H9 (cell line): Measurements from ENCODE around the gene ATXN7L3. TPM values are rescaled to one million over a fixed set of nuclear protein-coding genes. Genes with fewer than 3 reads are reported as not detected.

ENCODE experiments used
- DNase-seq: peaks from one replicate; pipeline ENCODE4 v3.0.0-alpha.2; 2017
- H2AFZ ChIP-seq: one replicate; pipeline ENCODE4 v1.6.1; 2013; ENCODE audit warnings: mild to moderate bottlenecking, low read length, control low read depth, moderate library complexity
- H2AK5ac ChIP-seq: 2 replicates; pipeline ENCODE4 v1.6.1; 2013; ENCODE audit warnings: low read length, control low read depth, mixed read lengths; ENCODE audit not compliant: insufficient read length
- H2BK120ac ChIP-seq: one replicate; pipeline ENCODE4 v1.6.1; 2013; ENCODE audit warnings: low read depth, mild to moderate bottlenecking, low read length, control low read depth, inconsistent platforms; ENCODE audit not compliant: poor library complexity, severe bottlenecking
- H2BK12ac ChIP-seq: 2 replicates; pipeline ENCODE4 v1.6.1; 2013; ENCODE audit warnings: low read length, control low read depth, mixed read lengths, low read depth; ENCODE audit not compliant: insufficient read length
- H2BK15ac ChIP-seq: 2 replicates; pipeline ENCODE4 v1.6.1; 2013; ENCODE audit warnings: low read depth, low read length, control low read depth
- H2BK20ac ChIP-seq: one replicate; pipeline ENCODE4 v1.6.1; 2013; ENCODE audit warnings: low read depth, mild to moderate bottlenecking, low read length, control low read depth, inconsistent platforms; ENCODE audit not compliant: poor library complexity, severe bottlenecking
- H2BK5ac ChIP-seq: 2 replicates; pipeline ENCODE4 v1.6.1; 2013; ENCODE audit warnings: low read length, control low read depth, mixed read lengths; ENCODE audit not compliant: insufficient read length
- H3K14ac ChIP-seq: 2 replicates; pipeline ENCODE4 v1.6.1; 2013; ENCODE audit warnings: low read length, control low read depth; ENCODE audit not compliant: insufficient read depth
- H3K18ac ChIP-seq: 2 replicates; pipeline ENCODE4 v1.6.1; 2013; ENCODE audit warnings: low read depth, mild to moderate bottlenecking, mixed read lengths, low read length, control low read depth; ENCODE audit not compliant: insufficient read length
- H3K23ac ChIP-seq: 2 replicates; pipeline ENCODE4 v1.6.1; 2013; ENCODE audit warnings: low read length, control low read depth, mixed read lengths, low read depth; ENCODE audit not compliant: insufficient read length
- H3K23me2 ChIP-seq: 2 replicates; pipeline ENCODE4 v1.6.1; 2013; ENCODE audit warnings: low read depth, mild to moderate bottlenecking, mixed read lengths, low read length, control low read depth; ENCODE audit not compliant: insufficient read length, poor library complexity, severe bottlenecking
- H3K27ac ChIP-seq: 2 replicates; pipeline ENCODE4 v1.5.1; 2013; ENCODE audit warnings: low read length, control low read depth, mixed read lengths, low read depth; ENCODE audit not compliant: insufficient read length
- H3K27me3 ChIP-seq: 2 replicates; pipeline ENCODE4 v1.6.1; 2013; ENCODE audit warnings: low read length, control low read depth, inconsistent platforms; ENCODE audit not compliant: insufficient read depth
- H3K4ac ChIP-seq: 2 replicates; pipeline ENCODE4 v1.6.1; 2013; ENCODE audit warnings: low read depth, mild to moderate bottlenecking, control low read depth, inconsistent platforms, low read length, moderate library complexity
- H3K4me1 ChIP-seq: 2 replicates; pipeline ENCODE4 v1.6.1; 2013; ENCODE audit warnings: low read length, control low read depth, inconsistent platforms; ENCODE audit not compliant: insufficient read depth
- H3K4me2 ChIP-seq: 2 replicates; pipeline ENCODE4 v1.6.1; 2013; ENCODE audit warnings: low read length, control low read depth, mixed read lengths; ENCODE audit not compliant: insufficient read length, insufficient read depth
- H3K56ac ChIP-seq: 2 replicates; pipeline ENCODE4 v1.6.1; 2013; ENCODE audit warnings: low read depth, mild to moderate bottlenecking, mixed read lengths, low read length, control low read depth; ENCODE audit not compliant: insufficient read length
- H3K79me1 ChIP-seq: 2 replicates; pipeline ENCODE4 v1.6.1; 2013; ENCODE audit warnings: low read depth, mild to moderate bottlenecking, moderate library complexity, low read length, control low read depth, inconsistent platforms; ENCODE audit not compliant: insufficient read depth, poor library complexity, severe bottlenecking
- H3K79me2 ChIP-seq: 2 replicates; pipeline ENCODE4 v1.6.1; 2013; ENCODE audit warnings: low read length, control low read depth, inconsistent platforms; ENCODE audit not compliant: insufficient read depth
- H3K9ac ChIP-seq: 2 replicates; pipeline ENCODE4 v1.6.1; 2013; ENCODE audit warnings: low read length, control low read depth, mixed read lengths; ENCODE audit not compliant: insufficient read length; ENCODE audit errors: extremely low read depth
- H3K9me3 ChIP-seq: one replicate; pipeline ENCODE4 v1.6.1; 2013; ENCODE audit warnings: low read depth, low read length, inconsistent platforms; ENCODE audit not compliant: control insufficient read depth
- H3T11ph ChIP-seq: one replicate; pipeline ENCODE4 v1.6.1; 2013; ENCODE audit warnings: mild to moderate bottlenecking, low read length, control low read depth, inconsistent platforms
- H4K20me1 ChIP-seq: one replicate; pipeline ENCODE4 v1.6.1; 2013; ENCODE audit not compliant: control insufficient read depth, insufficient read length, insufficient read depth
- H4K5ac ChIP-seq: 2 replicates; pipeline ENCODE4 v1.6.1; 2013; ENCODE audit warnings: low read depth, mild to moderate bottlenecking, mixed read lengths, low read length, control low read depth; ENCODE audit not compliant: insufficient read length
- H4K8ac ChIP-seq: replicated peaks from 2 replicates; pipeline ENCODE4 v1.6.1; 2013; ENCODE audit warnings: low read length, control low read depth, mixed read lengths, low read depth; ENCODE audit not compliant: insufficient read length
- H4K91ac ChIP-seq: 2 replicates; pipeline ENCODE4 v1.6.1; 2013; ENCODE audit warnings: low read depth, mild to moderate bottlenecking, moderate library complexity, mixed read lengths, low read length, control low read depth; ENCODE audit not compliant: insufficient read length
- H3K27ac Mint-ChIP-seq, 3 experiments: 2 replicates in 2 of 3; 3 replicates in 1 of 3; pipeline ENCODE4 v1.8.0; 2020 to 2021; ENCODE audit warnings: mixed read lengths in 3 of 3, mild to moderate bottlenecking in 1 of 3, moderate library complexity in 1 of 3
- H3K27me3 Mint-ChIP-seq: 2 replicates; pipeline ENCODE4 v1.8.0; 2021; ENCODE audit warnings: low read depth, mild to moderate bottlenecking, moderate library complexity, mixed read lengths
- H3K36me3 Mint-ChIP-seq, 3 experiments: 2 replicates in 2 of 3; 3 replicates in 1 of 3; pipeline ENCODE4 v1.8.0; 2020 to 2021; ENCODE audit warnings: low read depth in 3 of 3, mixed read lengths in 3 of 3; ENCODE audit not compliant: insufficient read depth in 1 of 3
- H3K4me1 Mint-ChIP-seq, 2 experiments: 2 replicates each; pipeline ENCODE4 v1.8.0; 2020; ENCODE audit warnings: mixed read lengths in 2 of 2
- H3K4me3 Mint-ChIP-seq, 2 experiments: 2 replicates in 1 of 2; 3 replicates in 1 of 2; pipeline ENCODE4 v1.8.0; 2020 to 2021; ENCODE audit warnings: mild to moderate bottlenecking in 2 of 2, mixed read lengths in 2 of 2, moderate library complexity in 1 of 2
- H3K9me3 Mint-ChIP-seq, 2 experiments: 2 replicates in 1 of 2; 3 replicates in 1 of 2; pipeline ENCODE4 v1.8.0; 2020; ENCODE audit warnings: mild to moderate bottlenecking in 2 of 2, mixed read lengths in 2 of 2, moderate library complexity in 1 of 2
- WGBS: extraction: QIAGEN DNeasy Blood & Tissue Kit; methylation state at CpG from one replicate; pipeline ENCODE4 v1.1.7; 2013; ENCODE audit warnings: missing lambda C conversion rate, low lambda C conversion rate, mixed read lengths; ENCODE audit not compliant: insufficient read length; ENCODE audit errors: extremely low coverage; 5-methylcytosine and 5-hydroxymethylcytosine counted together
- total RNA-seq: library from RNA; stranded (reverse); gene quantifications from 2 replicates; pipeline ENCODE4 v1.2.1, GENCODE V29; 2021
- TF ChIP-seq, protein P1 (sequence below): fragments of 200-600 bp; sonication (generic); conservative IDR thresholded peaks from 3 replicates; pipeline ENCODE4 v1.8.0; 2021; ENCODE audit warnings: antibody characterized with exemption, mild to moderate bottlenecking

The ATXN7L3 gene
- total RNA-seq, 1 experiment from 2014 or later = 125 TPM

DNA sequence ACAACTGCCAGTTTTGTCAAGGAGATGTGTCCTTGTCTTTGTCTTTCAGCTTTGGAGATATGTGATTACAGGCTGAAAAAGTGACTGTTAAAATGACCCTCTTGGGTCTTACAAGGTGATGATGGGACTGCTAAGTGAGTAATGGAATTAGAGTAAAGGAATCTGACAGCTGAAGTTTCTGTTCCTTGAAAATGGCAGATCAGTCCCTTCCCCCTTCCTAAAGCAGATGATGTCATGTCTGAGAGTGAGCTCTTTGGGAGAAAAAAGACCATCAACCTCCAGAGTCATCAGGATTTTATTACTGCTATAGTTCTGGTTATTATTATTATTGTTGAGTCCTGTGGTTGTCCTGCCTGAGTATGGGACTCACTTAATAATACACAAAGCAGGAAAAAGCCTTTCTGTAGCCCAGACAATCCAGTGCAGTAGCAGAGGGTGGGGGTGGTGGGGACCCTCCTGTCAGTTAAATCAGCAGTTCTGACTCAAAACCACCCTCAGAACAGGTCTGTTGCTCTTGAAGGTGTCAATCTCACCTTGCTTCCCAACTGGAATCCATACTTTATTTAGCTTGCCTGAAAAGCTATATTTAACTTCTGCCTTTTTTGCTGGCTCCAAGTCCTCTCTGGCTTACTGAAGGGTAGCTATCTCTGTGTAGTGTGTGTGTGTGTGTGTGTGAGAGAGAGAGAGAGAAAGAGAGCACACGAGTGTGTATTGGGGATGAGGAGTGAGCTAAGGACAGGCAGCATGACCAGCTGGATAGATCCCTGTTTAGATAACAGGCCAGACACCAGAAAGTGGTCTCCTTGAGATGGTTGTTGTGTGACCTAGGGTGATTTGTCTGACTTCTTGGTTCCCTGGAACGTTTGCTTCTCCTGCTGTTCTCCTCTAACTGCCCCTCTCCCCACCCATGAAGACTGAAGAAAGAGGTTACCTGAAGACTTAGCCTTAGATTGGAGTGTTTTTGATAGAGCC, 53.0 kb downstream of the ATXN7L3 start:
- Histone ChIP-seq H3K27ac (no peak overlapping the region), H3K79me1 (peaks cover 3% of the 10 kb centered on the region), H3K18ac (no peak overlapping the region), H4K5ac (no peak overlapping the region), H3K14ac (no peak overlapping the region), H3T11ph (no peak overlapping the region), H2BK12ac (no peak overlapping the region), H3K56ac (no peak overlapping the region), H3K9ac (no peak overlapping the region), H3K79me2 (peaks cover 3% of the 10 kb centered on the region; the same call in 1 of the 2 replicates), H3K27me3 (no peaks in the 10 kb centered on the region), H2BK15ac (no peak overlapping the region), H4K8ac (no peak overlapping the region), H4K20me1 (no peaks in the 10 kb centered on the region), H3K9me3 (no peaks in the 10 kb centered on the region), H2BK5ac (no peak overlapping the region), H2AFZ (no peak overlapping the region), H2AK5ac (no peak overlapping the region), H2BK120ac (no peak overlapping the region), H3K23me2 (peaks cover 5% of the 10 kb centered on the region), H3K4me2 (no peak overlapping the region), H4K91ac (no peak overlapping the region), H2BK20ac (no peak overlapping the region), H3K4me1 (no peaks in the 10 kb centered on the region), H3K4ac (no peak overlapping the region), H3K23ac (no peak overlapping the region)
- H3K4me1 Mint-ChIP-seq = peaks cover 4 to 6% of the 10 kb centered on the region in 2 experiments
- WGBS = no CpG with 5 or more reads among the region's 2 CpGs
- H3K27me3 Mint-ChIP-seq = no peaks in the 10 kb centered on the region
- TF ChIP-seq, protein P1, sequence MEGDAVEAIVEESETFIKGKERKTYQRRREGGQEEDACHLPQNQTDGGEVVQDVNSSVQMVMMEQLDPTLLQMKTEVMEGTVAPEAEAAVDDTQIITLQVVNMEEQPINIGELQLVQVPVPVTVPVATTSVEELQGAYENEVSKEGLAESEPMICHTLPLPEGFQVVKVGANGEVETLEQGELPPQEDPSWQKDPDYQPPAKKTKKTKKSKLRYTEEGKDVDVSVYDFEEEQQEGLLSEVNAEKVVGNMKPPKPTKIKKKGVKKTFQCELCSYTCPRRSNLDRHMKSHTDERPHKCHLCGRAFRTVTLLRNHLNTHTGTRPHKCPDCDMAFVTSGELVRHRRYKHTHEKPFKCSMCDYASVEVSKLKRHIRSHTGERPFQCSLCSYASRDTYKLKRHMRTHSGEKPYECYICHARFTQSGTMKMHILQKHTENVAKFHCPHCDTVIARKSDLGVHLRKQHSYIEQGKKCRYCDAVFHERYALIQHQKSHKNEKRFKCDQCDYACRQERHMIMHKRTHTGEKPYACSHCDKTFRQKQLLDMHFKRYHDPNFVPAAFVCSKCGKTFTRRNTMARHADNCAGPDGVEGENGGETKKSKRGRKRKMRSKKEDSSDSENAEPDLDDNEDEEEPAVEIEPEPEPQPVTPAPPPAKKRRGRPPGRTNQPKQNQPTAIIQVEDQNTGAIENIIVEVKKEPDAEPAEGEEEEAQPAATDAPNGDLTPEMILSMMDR = no peak
- H3K27ac Mint-ChIP-seq = peak overlapping the region in 1 of 3 experiments; percentile 8; a peak in 2 of 7 replicates
- no peaks in the 10 kb centered on the region for H3K9me3 Mint-ChIP-seq
- DNase-seq = no peak
- H3K4me3 Mint-ChIP-seq = no peak overlapping the region
- peaks cover 32 to 65% (median 60%) of the 10 kb centered on the region in 3 experiments; a peak in 6 of 7 replicates for H3K36me3 Mint-ChIP-seq
